HepG2 (cell line): ENCODE data around the gene TGIF1. TPM values are rescaled to one million over a fixed set of nuclear protein-coding genes. Genes with fewer than 3 reads are reported as not detected.

Source experiments
- ARID2 ChIP-seq: sonication (generic); formaldehyde crosslinking; IDR thresholded peaks from 2 replicates; pipeline ENCODE4 v1.8.1; 2022; ENCODE audit warnings: mild to moderate bottlenecking, missing genetic modification reagents, borderline replicate concordance
- DNMT3B ChIP-seq: conservative IDR thresholded peaks from 2 replicates; pipeline ENCODE4 v1.6.1; 2016; ENCODE audit warnings: missing biosample characterization, control low read depth
- HCFC1 ChIP-seq: fragments of 150-350 bp; IDR thresholded peaks from 2 replicates; pipeline ENCODE4 v1.6.1; 2014; ENCODE audit warnings: low read depth, low read length
- HDAC6 ChIP-seq: fragments of 200-600 bp; sonication (generic); IDR thresholded peaks from 2 replicates; pipeline ENCODE4 v1.7.0; 2017; ENCODE audit warnings: mild to moderate bottlenecking, antibody characterized with exemption, low read length, low read depth
- HINFP ChIP-seq: sonication (generic); formaldehyde crosslinking; IDR thresholded peaks from 2 replicates; pipeline ENCODE4 v1.4.0; 2020; ENCODE audit warnings: low read depth, mild to moderate bottlenecking, missing genetic modification reagents
- HNRNPK ChIP-seq: fragments of 200-400 bp; formaldehyde crosslinking; IDR thresholded peaks from 2 replicates; pipeline ENCODE4 v1.6.1; 2018; ENCODE audit warnings: low read length, low read depth, moderate library complexity, mild to moderate bottlenecking; ENCODE audit not compliant: poor library complexity, severe bottlenecking
- KLF11 ChIP-seq: IDR thresholded peaks from 2 replicates; pipeline ENCODE4 v1.6.1; 2016; ENCODE audit warnings: missing compliant biosample characterization
- MEIS2 ChIP-seq: sonication (generic); formaldehyde crosslinking; IDR thresholded peaks from 2 replicates; pipeline ENCODE4 v1.9.0; 2021; ENCODE audit warnings: mild to moderate bottlenecking, missing genetic modification reagents
- NR2F1 ChIP-seq, 2 experiments: fragments of 450-650 bp in 1 of 2; formaldehyde crosslinking in 1 of 2; IDR thresholded peaks; 2 replicates each; pipeline versions ENCODE4 v1.5.0 to v1.6.1; 2016 to 2020; ENCODE audit warnings: mild to moderate bottlenecking in 1 of 2, missing compliant biosample characterization in 1 of 2, missing genetic modification reagents in 1 of 2, moderate library complexity in 1 of 2
- RBFOX2 ChIP-seq: fragments of 200-400 bp; formaldehyde crosslinking; IDR thresholded peaks from 2 replicates; pipeline ENCODE4 v1.6.1; 2017; ENCODE audit warnings: low read depth, mild to moderate bottlenecking, low read length
- REPIN1 ChIP-seq: sonication (generic); formaldehyde crosslinking; IDR thresholded peaks from 2 replicates; pipeline ENCODE4 v1.8.0; 2022; ENCODE audit warnings: missing genetic modification reagents, low read depth, mild to moderate bottlenecking, borderline replicate concordance
- RFXANK ChIP-seq: IDR thresholded peaks from 2 replicates; pipeline ENCODE4 v1.6.1; 2016
- RXRB ChIP-seq: IDR thresholded peaks from 2 replicates; pipeline ENCODE4 v1.6.1; 2016; ENCODE audit warnings: borderline replicate concordance, missing genetic modification reagents, missing compliant biosample characterization
- SMYD3 ChIP-seq: sonication (generic); formaldehyde crosslinking; IDR thresholded peaks from 2 replicates; pipeline ENCODE4 v1.8.1; 2023; ENCODE audit warnings: mild to moderate bottlenecking, missing genetic modification reagents
- SNAPC5 ChIP-seq: sonication (generic); formaldehyde crosslinking; IDR thresholded peaks from 2 replicates; pipeline ENCODE4 v1.8.1; 2023; ENCODE audit warnings: mild to moderate bottlenecking, missing genetic modification reagents, borderline replicate concordance
- TCF7 ChIP-seq: sonication (generic); IDR thresholded peaks from 2 replicates; pipeline ENCODE4 v1.6.1; 2016; ENCODE audit warnings: antibody characterized with exemption, low read depth
- UBTF ChIP-seq: sonication (generic); formaldehyde crosslinking; IDR thresholded peaks from 2 replicates; pipeline ENCODE4 v1.4.0; 2020; ENCODE audit warnings: mild to moderate bottlenecking, missing genetic modification reagents
- YY1 ChIP-seq: IDR thresholded peaks from 2 replicates; pipeline ENCODE4 v1.6.1; 2011; ENCODE audit warnings: low read length, low read depth, moderate library complexity, mild to moderate bottlenecking; ENCODE audit not compliant: insufficient read depth, insufficient replicate concordance
- ZNF18 ChIP-seq: sonication (generic); formaldehyde crosslinking; IDR thresholded peaks from 2 replicates; pipeline ENCODE4 v1.8.0; 2022; ENCODE audit warnings: mild to moderate bottlenecking, missing genetic modification reagents; ENCODE audit not compliant: insufficient replicate concordance
- ZNF230 ChIP-seq: sonication (generic); formaldehyde crosslinking; IDR thresholded peaks from 2 replicates; pipeline ENCODE4 v1.4.0; 2020; ENCODE audit warnings: mild to moderate bottlenecking, missing genetic modification reagents
- ZNF234 ChIP-seq: sonication (generic); formaldehyde crosslinking; conservative IDR thresholded peaks from 2 replicates; pipeline ENCODE4 v1.5.1; 2020; ENCODE audit warnings: mild to moderate bottlenecking, missing genetic modification reagents
- ZNF256 ChIP-seq: sonication (generic); formaldehyde crosslinking; conservative IDR thresholded peaks from 2 replicates; pipeline ENCODE4 v1.4.0; 2020; ENCODE audit warnings: missing genetic modification reagents
- ZNF569 ChIP-seq: sonication (generic); formaldehyde crosslinking; IDR thresholded peaks from 2 replicates; pipeline ENCODE4 v1.5.0; 2020; ENCODE audit warnings: mild to moderate bottlenecking, missing genetic modification reagents, moderate library complexity, borderline replicate concordance
- polyA plus RNA-seq, 8 experiments: library from polyadenylated mRNA; depleted of rRNA in 3 of 8; stranded (reverse) in 7 of 8; unstranded in 1 of 8; fragments of >200 nt; fragmentation: Illumina TruSeq in 4 of 8; extraction: Trizol in 4 of 8; gene quantifications; 2 replicates each; pipeline versions ENCODE4 v1.2.1 to v1.2.3, GENCODE V29; 2011 to 2016; ENCODE audit warnings: low read depth in 4 of 8, missing spikeins in 1 of 8, mixed read lengths in 1 of 8; ENCODE audit not compliant: insufficient read depth in 1 of 8
- total RNA-seq, 5 experiments: library from RNA; depleted of rRNA; stranded (reverse); fragments of >200 nt; fragmentation: Illumina TruSeq; extraction: Trizol; gene quantifications; 2 replicates each; pipeline ENCODE4 v1.2.3, GENCODE V29; 2016; ENCODE audit warnings: low read depth in 1 of 5

Gene TGIF1
- total and polyA plus RNA-seq, 2 of the 13 experiments (the other 11 are each of a cell fraction or from before 2014, with no cell fraction given): 50.0 to 76.1 TPM

GRCh38 chr18:3450799-3451182, 819 bp downstream of the TGIF1 start (continued):
- 0 out of 2 replicates have a peak, but pooled peaks have one; percentile 5 for TF ChIP-seq DNMT3B (CRISPR knock-in tag)
- no peak for TF ChIP-seq REPIN1
- no peak for TF ChIP-seq ZNF234 (CRISPR knock-in tag)
- TF ChIP-seq SNAPC5: no peak
- no peak for TF ChIP-seq HCFC1
- TF ChIP-seq HNRNPK: peak; percentile 73
- peak; percentile 9; the same call in 1 of the 2 replicates for TF ChIP-seq KLF11
- no peak for TF ChIP-seq ZNF230 (CRISPR knock-in tag)
- TF ChIP-seq ZNF256 (CRISPR knock-in tag): no peak
- TF ChIP-seq HINFP (CRISPR knock-in tag): no peak
- TF ChIP-seq YY1: no peak
- peak; percentile 89 for TF ChIP-seq RBFOX2
- TF ChIP-seq UBTF (CRISPR knock-in tag): 0 out of 2 replicates have a peak, but pooled peaks have one; percentile 15
- TF ChIP-seq RFXANK: 0 out of 2 replicates have a peak, but pooled peaks have one; percentile 2
- TF ChIP-seq MEIS2 (CRISPR knock-in tag): no peak
- no peak for TF ChIP-seq SMYD3
- no peak for TF ChIP-seq TCF7
- 0 out of 2 replicates have a peak, but pooled peaks have one; percentile 6 for TF ChIP-seq ARID2 (CRISPR knock-in tag)
- TF ChIP-seq ZNF569: no peak
- 0 out of 2 replicates have a peak, but pooled peaks have one; percentile 3 for TF ChIP-seq RXRB (CRISPR knock-in tag)
- TF ChIP-seq HDAC6: no peak
- no peak for TF ChIP-seq NR2F1 (CRISPR knock-in tag; IDR thresholded peaks at IDR 0.05)
- no peak for TF ChIP-seq ZNF18 (CRISPR knock-in tag)
